ENCODE data around the gene GARRE1. TPM values are rescaled to one million over a fixed set of nuclear protein-coding genes. Genes with fewer than 3 reads are reported as not detected.
"Not testable (repeated sequence)": the region's sequence is repeated elsewhere in the genome, so short reads cannot be mapped to it uniquely, and the experiment has no call there.

The GARRE1 gene
- polyA plus RNA-seq, 1 donor: 21.7 TPM

- DNase-seq (ENCODE audit: low read depth): no peak
Observed at GRCh38 chr19:34257559-34257924, 3.2 kb downstream of the GARRE1 start.

- no peak for DNase-seq (ENCODE audit: low read depth)
Observed at GRCh38 chr19:34259367-34260095, 5.2 kb downstream of the GARRE1 start.

- DNase-seq (ENCODE audit: low read depth): no peak
Observed at GRCh38 chr19:34260771-34261173, 6.4 kb downstream of the GARRE1 start.

GRCh38 chr19:34261334-34262109, 7.2 kb downstream of the GARRE1 start:
- DNase-seq (ENCODE audit: low read depth): no peak

- no peak for DNase-seq (ENCODE audit: low read depth)
Observed at GRCh38 chr19:34263745-34264237, 9.4 kb downstream of the GARRE1 start.

- DNase-seq (ENCODE audit: low read depth): no peak
Observed at GRCh38 chr19:34265221-34265650, 10.9 kb downstream of the GARRE1 start.

- no peak for DNase-seq (ENCODE audit: low read depth)
Observed at GRCh38 chr19:34269081-34269480, 14.7 kb downstream of the GARRE1 start.

- DNase-seq (ENCODE audit: low read depth): no peak
Observed at GRCh38 chr19:34269489-34269888, 15.1 kb downstream of the GARRE1 start.

GRCh38 chr19:34269968-34270621, 15.7 kb downstream of the GARRE1 start:
- no peak for DNase-seq (ENCODE audit: low read depth)

GRCh38 chr19:34273121-34273520, 18.8 kb downstream of the GARRE1 start:
- no peak for DNase-seq (ENCODE audit: low read depth)

- DNase-seq (ENCODE audit: low read depth): no peak
Observed at GRCh38 chr19:34274284-34274826, 20.0 kb downstream of the GARRE1 start.

- no peak for DNase-seq (ENCODE audit: low read depth)
Observed at GRCh38 chr19:34274827-34275625, 20.7 kb downstream of the GARRE1 start.

- DNase-seq (ENCODE audit: low read depth): no peak
Observed at GRCh38 chr19:34275705-34276104, 21.4 kb downstream of the GARRE1 start.

GRCh38 chr19:34276614-34277013, 22.3 kb downstream of the GARRE1 start:
- DNase-seq (ENCODE audit: low read depth): no peak

- DNase-seq (ENCODE audit: low read depth): no peak
Observed at GRCh38 chr19:34277244-34277643, 22.9 kb downstream of the GARRE1 start.

GRCh38 chr19:34278783-34279182, 24.4 kb downstream of the GARRE1 start:
- no peak for DNase-seq (ENCODE audit: low read depth)

- not testable (repeated sequence) for DNase-seq (ENCODE audit: low read depth)
Observed at GRCh38 chr19:34281444-34281843, 27.1 kb downstream of the GARRE1 start.

- DNase-seq (ENCODE audit: low read depth): no peak
Observed at GRCh38 chr19:34282611-34283519, 28.5 kb downstream of the GARRE1 start.

- DNase-seq (ENCODE audit: low read depth): no peak
Observed at GRCh38 chr19:34284505-34284904, 30.2 kb downstream of the GARRE1 start.

GRCh38 chr19:34287662-34288140, 33.3 kb downstream of the GARRE1 start:
- DNase-seq (ENCODE audit: low read depth): no peak

All from forelimb muscle (tissue), 1 donor.